D341Med (cell line): ENCODE results near the gene NEIL1.

ENCODE experiments used
- DNase-seq: peaks from one replicate; pipeline ENCODE4 v3.0.0; 2012; ENCODE audit warnings: low spot score

NEIL1 gene

GRCh38 chr15:75356517-75356916 lies 9.7 kb downstream of the NEIL1 start:
- DNase-seq = no peak

GRCh38 chr15:75357976-75358673 lies 11.3 kb downstream of the NEIL1 start:
- DNase-seq = no peak

- no peak for DNase-seq
Observed at GRCh38 chr15:75358771-75359536, 12.1 kb downstream of the NEIL1 start.

GRCh38 chr15:75359537-75360250 lies 12.9 kb downstream of the NEIL1 start:
- no peak for DNase-seq

- DNase-seq = no peak
Observed at GRCh38 chr15:75360391-75360790, 13.6 kb downstream of the NEIL1 start.

GRCh38 chr15:75360856-75361255 lies 14.0 kb downstream of the NEIL1 start:
- no peak for DNase-seq

GRCh38 chr15:75361361-75361988 lies 14.6 kb downstream of the NEIL1 start:
- no peak for DNase-seq

- no peak for DNase-seq
Observed at GRCh38 chr15:75361989-75362641, 15.3 kb downstream of the NEIL1 start.

- no peak for DNase-seq
Observed at GRCh38 chr15:75362642-75363249, 15.9 kb downstream of the NEIL1 start.

GRCh38 chr15:75363786-75364185 lies 16.9 kb downstream of the NEIL1 start:
- no peak for DNase-seq

- DNase-seq = no peak
Observed at GRCh38 chr15:75364881-75365280, 18.0 kb downstream of the NEIL1 start.

- no peak for DNase-seq
Observed at GRCh38 chr15:75366163-75366562, 19.3 kb downstream of the NEIL1 start.

- DNase-seq = no peak
Observed at GRCh38 chr15:75367006-75367405, 20.2 kb downstream of the NEIL1 start.

GRCh38 chr15:75367406-75367912 lies 20.6 kb downstream of the NEIL1 start:
- no peak for DNase-seq

- DNase-seq = peak; percentile 96
Observed at GRCh38 chr15:75367913-75368688, 21.3 kb downstream of the NEIL1 start, which contains the start of gene MAN2C1. Gene MAN2C1 (minus strand): TSS chr15:75368607. CDS start chr15:75368583, 24 bp downstream.

GRCh38 chr15:75368689-75369239 lies 21.9 kb downstream of the NEIL1 start:
- no peak for DNase-seq

- DNase-seq = no peak
Observed at GRCh38 chr15:75369897-75370581, 23.2 kb downstream of the NEIL1 start.

- no peak for DNase-seq
Observed at GRCh38 chr15:75371486-75371885, 24.6 kb downstream of the NEIL1 start.

GRCh38 chr15:75371901-75372688 lies 25.3 kb downstream of the NEIL1 start:
- DNase-seq = no peak
